NCI-H1930 (cell line): ENCODE data around the gene ETV6.

Source experiments
- DNase-seq, 2 experiments: peaks; one replicate each; lab custom pipeline; 2025; lab: John Stamatoyannopoulos, UW

Gene ETV6

GRCh38 chr12:11718105-11718504 is 68.6 kb downstream of the ETV6 start:
- no peak for DNase-seq

GRCh38 chr12:11718768-11719253 is 69.3 kb downstream of the ETV6 start:
- no peak for DNase-seq

- no peak for DNase-seq
These were observed 70.2 kb downstream of the ETV6 start for GRCh38 chr12:11719678-11720099.

GRCh38 chr12:11722071-11722470 is 72.6 kb downstream of the ETV6 start:
- no peak for DNase-seq

GRCh38 chr12:11722578-11723138 is 73.2 kb downstream of the ETV6 start:
- DNase-seq, result no peak

- DNase-seq, result no peak
These were observed 74.5 kb downstream of the ETV6 start for GRCh38 chr12:11723993-11724392.

- DNase-seq, result no peak
These were observed 75.4 kb downstream of the ETV6 start for GRCh38 chr12:11724888-11725311.

- no peak for DNase-seq
These were observed 76.2 kb downstream of the ETV6 start for GRCh38 chr12:11725686-11726085.

- DNase-seq, result no peak
These were observed 77.2 kb downstream of the ETV6 start for GRCh38 chr12:11726659-11727058.

GRCh38 chr12:11727133-11727664 is 77.7 kb downstream of the ETV6 start:
- no peak for DNase-seq

GRCh38 chr12:11728154-11728755 is 78.8 kb downstream of the ETV6 start:
- no peak for DNase-seq

GRCh38 chr12:11729008-11729407 is 79.5 kb downstream of the ETV6 start:
- no peak for DNase-seq

- no peak for DNase-seq
These were observed 80.1 kb downstream of the ETV6 start for GRCh38 chr12:11729439-11730150.

- no peak for DNase-seq
These were observed 81.0 kb downstream of the ETV6 start for GRCh38 chr12:11730299-11731041.

GRCh38 chr12:11731042-11731357 is 81.5 kb downstream of the ETV6 start:
- no peak for DNase-seq

GRCh38 chr12:11731455-11731854 is 82.0 kb downstream of the ETV6 start:
- DNase-seq, result no peak

- no peak for DNase-seq
These were observed 82.5 kb downstream of the ETV6 start for GRCh38 chr12:11732023-11732422.

GRCh38 chr12:11732715-11733114 is 83.2 kb downstream of the ETV6 start:
- no peak for DNase-seq

- no peak for DNase-seq
These were observed 85.2 kb downstream of the ETV6 start for GRCh38 chr12:11734580-11735180.

GRCh38 chr12:11738450-11738849 is 89.0 kb downstream of the ETV6 start:
- no peak for DNase-seq

- no peak for DNase-seq
These were observed 90.6 kb downstream of the ETV6 start for GRCh38 chr12:11739980-11740577.
